Nephron progenitor cell (in vitro differentiated cells): ENCODE data around the gene CKM.
"Not testable (repeated sequence)": the region's sequence is repeated elsewhere in the genome, so short reads cannot be mapped to it uniquely, and the experiment has no call there.

Experiments used
- DNase-seq: peaks from one replicate; pipeline ENCODE4 v3.0.0; 2021
- H3K27ac Mint-ChIP-seq: 2 replicates; pipeline ENCODE4 v1.8.0; 2021; ENCODE audit warnings: mild to moderate bottlenecking, moderate library complexity, mixed read lengths
- H3K27me3 Mint-ChIP-seq: 2 replicates; pipeline ENCODE4 v1.8.0; 2021; ENCODE audit warnings: mild to moderate bottlenecking, low read depth, mixed read lengths; ENCODE audit not compliant: poor library complexity
- H3K36me3 Mint-ChIP-seq: 2 replicates; pipeline ENCODE4 v1.8.0; 2021; ENCODE audit warnings: low read depth, mixed read lengths
- H3K4me1 Mint-ChIP-seq: 2 replicates; pipeline ENCODE4 v1.8.0; 2021; ENCODE audit warnings: mixed read lengths
- H3K4me3 Mint-ChIP-seq: 2 replicates; pipeline ENCODE4 v1.8.0; 2021; ENCODE audit warnings: mild to moderate bottlenecking, moderate library complexity, mixed read lengths
- H3K9me3 Mint-ChIP-seq: 2 replicates; pipeline ENCODE4 v1.8.0; 2021; ENCODE audit warnings: mild to moderate bottlenecking, moderate library complexity, mixed read lengths
- CTCF ChIP-seq: fragments of 200-600 bp; sonication (generic); IDR thresholded peaks from 2 replicates; pipeline ENCODE4 v1.5.0; 2021; ENCODE audit warnings: antibody characterized with exemption

CKM gene

DNA sequence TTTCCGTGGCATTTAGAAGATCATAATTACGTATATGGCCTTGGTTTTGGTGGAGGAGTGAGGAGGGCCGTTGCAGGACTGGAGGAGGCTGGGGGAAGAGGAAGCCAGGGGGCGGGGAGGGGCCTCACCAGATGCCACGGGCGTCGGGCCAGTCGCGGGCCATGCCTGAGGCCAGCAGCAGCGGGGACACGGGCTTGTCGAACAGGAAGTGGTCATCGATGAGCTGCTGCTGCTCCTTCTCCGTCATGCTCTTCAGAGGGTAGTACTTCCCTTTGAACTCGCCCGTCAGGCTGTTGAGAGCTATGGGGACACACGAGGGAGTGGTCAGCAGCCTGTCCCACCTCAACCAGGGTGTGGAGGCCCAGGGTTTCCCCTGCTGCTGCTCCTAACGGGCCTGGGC lies 11.1 kb downstream of the CKM start:
- Mint-ChIP-seq H3K4me3 (no peak overlapping the region), H3K9me3 (no peaks in the 10 kb centered on the region), H3K4me1 (no peaks in the 10 kb centered on the region), H3K27me3 (peaks cover 35% of the 10 kb centered on the region), H3K27ac (no peak overlapping the region), H3K36me3 (no peaks in the 10 kb centered on the region)
- TF ChIP-seq CTCF = no peak
- no peak for DNase-seq

GRCh38 chr19:45309322-45309721 lies 13.4 kb downstream of the CKM start:
- not testable (repeated sequence) for H3K9me3 Mint-ChIP-seq, DNase-seq, H3K4me1 Mint-ChIP-seq, H3K4me3 Mint-ChIP-seq, H3K36me3 Mint-ChIP-seq, H3K27ac Mint-ChIP-seq
- H3K27me3 Mint-ChIP-seq = peaks cover 17% of the 10 kb centered on the region

- no peaks in the 10 kb centered on the region for H3K9me3 Mint-ChIP-seq
- TF ChIP-seq CTCF = no peak
- no peak overlapping the region for H3K27ac Mint-ChIP-seq
Measured at GRCh38 chr19:45307361-45307760, 15.3 kb downstream of the CKM start.

GRCh38 chr19:45306518-45307027 lies 16.1 kb downstream of the CKM start:
- H3K36me3 Mint-ChIP-seq = peaks cover 12% of the 10 kb centered on the region
- H3K4me1 Mint-ChIP-seq = peaks cover 9% of the 10 kb centered on the region
- DNase-seq = no peak
- peaks cover 10% of the 10 kb centered on the region for H3K27me3 Mint-ChIP-seq
- no peak overlapping the region for H3K27ac Mint-ChIP-seq
- no peak overlapping the region for H3K4me3 Mint-ChIP-seq
- no peak for TF ChIP-seq CTCF
- no peaks in the 10 kb centered on the region for H3K9me3 Mint-ChIP-seq

More at GRCh38 chr19:45307361-45307760, 15.3 kb downstream of the CKM start:
- Mint-ChIP-seq H3K27me3 (peaks cover 10% of the 10 kb centered on the region), H3K36me3 (peaks cover 8% of the 10 kb centered on the region), H3K4me1 (peaks cover 9% of the 10 kb centered on the region), H3K4me3 (no peak overlapping the region)
- no peak for DNase-seq

- Mint-ChIP-seq H3K4me1 (peaks cover 9% of the 10 kb centered on the region), H3K36me3 (peaks cover 13% of the 10 kb centered on the region), H3K27me3 (peaks cover 10% of the 10 kb centered on the region), H3K9me3 (no peaks in the 10 kb centered on the region), H3K4me3 (no peak overlapping the region), H3K27ac (no peak overlapping the region)
- DNase-seq = no peak
- no peak for TF ChIP-seq CTCF
Measured at GRCh38 chr19:45306040-45306439, 16.6 kb downstream of the CKM start.

DNA sequence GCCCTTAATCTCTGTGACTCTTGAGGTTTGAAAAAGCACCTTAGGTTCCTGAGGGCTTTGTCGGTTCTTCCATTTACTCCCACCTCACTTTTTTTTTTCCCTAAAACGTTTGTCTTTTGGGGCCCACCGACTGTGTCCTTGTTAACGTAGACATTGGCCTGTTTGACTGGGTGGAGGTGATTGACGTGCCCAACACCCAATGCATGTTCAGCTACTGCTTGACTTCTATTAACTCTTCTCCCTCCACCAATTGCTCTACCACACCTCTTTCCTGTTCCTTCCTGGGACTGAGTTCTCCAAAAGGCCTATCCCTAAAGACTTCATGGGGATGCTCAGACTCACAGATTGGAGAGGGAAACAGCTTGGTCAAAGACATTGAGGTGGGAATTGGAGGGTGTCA lies 17.3 kb downstream of the CKM start:
- Mint-ChIP-seq H3K27me3 (peaks cover 10% of the 10 kb centered on the region), H3K9me3 (no peaks in the 10 kb centered on the region), H3K36me3 (peaks cover 19% of the 10 kb centered on the region)

More for the DNA sequence above, 17.3 kb downstream of the CKM start:
- H3K4me1 Mint-ChIP-seq = peaks cover 9% of the 10 kb centered on the region
- no peak overlapping the region for H3K27ac Mint-ChIP-seq
- no peak for DNase-seq
- TF ChIP-seq CTCF = no peak
- no peak overlapping the region for H3K4me3 Mint-ChIP-seq
